Peyer's patch (tissue), 4 donors: ENCODE results near the gene GGTLC2. TPM values are rescaled to one million over a fixed set of nuclear protein-coding genes. Genes with fewer than 3 reads are reported as not detected.

ENCODE experiments used
- DNase-seq, 3 donors: peaks; one replicate each; pipeline ENCODE4 v3.0.0-alpha.2; 2017 to 2019
- H3K27ac ChIP-seq, 4 donors: fragments of 200-600 bp; sonication (generic); one replicate each; pipeline ENCODE4 v1.5.1; 2016 to 2019
- H3K27me3 ChIP-seq, 2 donors: fragments of 200-600 bp; sonication (generic); one replicate each; pipeline ENCODE4 v1.5.1; 2019
- H3K36me3 ChIP-seq, 3 donors: fragments of 200-600 bp; sonication (generic); one replicate each; pipeline ENCODE4 v1.5.1; 2016 to 2019
- H3K4me1 ChIP-seq, 4 donors: fragments of 200-600 bp; sonication (generic); one replicate each; pipeline ENCODE4 v1.5.1; 2016 to 2019
- H3K4me3 ChIP-seq, 4 donors: fragments of 200-600 bp; sonication (generic); 1 replicate in 3 of 4; 2 replicates in 1 of 4; pipeline ENCODE4 v1.5.1; 2016 to 2019; ENCODE audit warnings: mild to moderate bottlenecking in 1 of 4
- H3K9me3 ChIP-seq, 4 donors: fragments of 200-600 bp; sonication (generic); one replicate each; pipeline ENCODE4 v1.5.1; 2016 to 2019; ENCODE audit warnings: mild to moderate bottlenecking in 1 of 4
- CTCF ChIP-seq, 6 experiments: fragments of 450-650 bp in 4 of 6; fragments of 200-600 bp in 2 of 6; sonication (generic) in 1 of 6; IDR thresholded peaks; one replicate each; pipeline ENCODE4 v1.5.1; 2017 to 2019; ENCODE audit warnings: antibody characterized with exemption in 6 of 6, mild to moderate bottlenecking in 3 of 6, moderate library complexity in 1 of 6
- POLR2A ChIP-seq, 2 donors: fragments of 450-650 bp; IDR thresholded peaks; one replicate each; pipeline ENCODE4 v1.5.1; 2017; ENCODE audit warnings: antibody characterized with exemption in 2 of 2, mild to moderate bottlenecking in 2 of 2, moderate library complexity in 2 of 2
- total RNA-seq, 4 donors: library from RNA; depleted of rRNA; stranded (reverse); fragments of >200 nt; gene quantifications; one replicate each; pipeline ENCODE4 v1.1.0, GENCODE V29; 2016

GGTLC2 gene
- total RNA-seq, 4 donors from 2014 or later = not detected

DNA sequence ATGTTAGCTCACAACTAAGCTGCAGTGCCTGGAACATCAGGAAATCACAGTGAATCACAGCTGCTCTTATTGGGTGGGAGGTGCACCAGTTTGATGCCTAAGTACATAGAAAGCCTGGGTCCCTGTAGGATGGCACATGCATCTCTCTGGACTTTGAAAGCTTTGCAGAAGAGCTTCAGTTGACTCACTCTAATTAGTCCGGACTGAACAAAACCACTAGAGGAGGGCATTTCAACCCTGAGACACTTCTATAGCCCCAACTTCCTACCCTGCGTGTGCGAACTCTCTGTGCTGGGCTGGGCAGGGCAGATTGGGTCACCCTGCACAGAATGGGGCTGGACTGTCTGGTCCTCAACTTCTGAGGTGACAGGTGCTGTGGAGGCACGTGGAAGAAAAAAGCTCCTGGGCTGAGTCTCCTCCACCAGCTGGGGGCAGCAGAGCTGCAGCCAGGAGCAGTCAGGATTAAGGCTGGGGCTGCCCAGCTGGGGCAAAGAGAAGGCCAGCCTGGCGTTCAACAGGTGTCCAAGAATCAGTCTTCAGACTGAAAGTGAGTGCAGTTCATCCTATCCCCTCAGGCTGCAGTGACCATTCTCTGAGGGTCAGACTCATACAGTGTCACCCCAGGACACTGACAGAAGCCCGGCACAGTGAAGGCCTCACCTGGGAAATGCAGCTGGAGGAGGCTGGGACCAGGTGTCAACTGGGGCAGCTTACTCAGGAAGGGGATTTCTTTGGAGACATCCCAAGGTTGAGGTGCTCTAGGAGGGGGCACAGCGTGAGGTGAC is 22.1 kb downstream of the GGTLC2 start:
- Histone ChIP-seq H3K4me1 (no peaks in the 10 kb centered on the region), H3K27me3 (no peaks in the 10 kb centered on the region), H3K4me3 (no peak overlapping the region), H3K9me3 (no peaks in the 10 kb centered on the region), H3K36me3 (no peaks in the 10 kb centered on the region), H3K27ac (no peak overlapping the region)
- TF ChIP-seq POLR2A (IDR thresholded peaks at IDR 0.05) = no peak
- peak; percentile 22 to 69 (median 56) for TF ChIP-seq CTCF (IDR thresholded peaks at IDR 0.05)
- peak; percentile 52 to 73 (median 66) for DNase-seq

- Histone ChIP-seq H3K4me1 (no peaks in the 10 kb centered on the region), H3K4me3 (no peak overlapping the region), H3K36me3 (no peaks in the 10 kb centered on the region), H3K9me3 (no peaks in the 10 kb centered on the region), H3K27me3 (no peaks in the 10 kb centered on the region), H3K27ac (no peak overlapping the region)
- TF ChIP-seq CTCF (IDR thresholded peaks at IDR 0.05) (no peak), POLR2A (IDR thresholded peaks at IDR 0.05) (no peak)
- DNase-seq = peak in 1 of 3 donors; percentile 41
These were observed 23.8 kb downstream of the GGTLC2 start for GRCh38 chr22:22667966-22668880.

DNA sequence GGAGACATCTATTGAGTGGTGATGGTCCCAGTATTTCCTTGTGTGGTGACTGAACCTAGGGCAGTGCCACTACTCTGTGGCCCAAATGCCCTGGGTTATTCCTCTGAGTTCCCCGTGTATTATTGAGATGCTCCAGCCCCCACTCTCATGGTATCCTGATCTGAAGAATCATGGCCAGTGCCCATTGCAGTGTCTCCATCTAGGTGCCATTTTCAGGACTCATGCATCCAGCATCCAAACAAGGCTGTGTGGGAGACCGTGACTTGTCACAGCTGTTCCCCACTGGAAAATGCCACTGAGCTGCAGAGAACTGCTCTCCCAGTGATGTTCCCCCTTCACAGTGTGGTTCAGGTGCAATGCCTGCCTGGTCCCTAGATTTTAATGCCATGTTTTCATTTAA is 24.7 kb downstream of the GGTLC2 start:
- Histone ChIP-seq H3K27ac (no peak overlapping the region), H3K4me3 (no peak overlapping the region), H3K27me3 (no peaks in the 10 kb centered on the region), H3K9me3 (no peaks in the 10 kb centered on the region), H3K4me1 (no peaks in the 10 kb centered on the region), H3K36me3 (no peaks in the 10 kb centered on the region)
- no peak for TF ChIP-seq POLR2A (IDR thresholded peaks at IDR 0.05)
- no peak for TF ChIP-seq CTCF (IDR thresholded peaks at IDR 0.05)
- DNase-seq = no peak

DNA sequence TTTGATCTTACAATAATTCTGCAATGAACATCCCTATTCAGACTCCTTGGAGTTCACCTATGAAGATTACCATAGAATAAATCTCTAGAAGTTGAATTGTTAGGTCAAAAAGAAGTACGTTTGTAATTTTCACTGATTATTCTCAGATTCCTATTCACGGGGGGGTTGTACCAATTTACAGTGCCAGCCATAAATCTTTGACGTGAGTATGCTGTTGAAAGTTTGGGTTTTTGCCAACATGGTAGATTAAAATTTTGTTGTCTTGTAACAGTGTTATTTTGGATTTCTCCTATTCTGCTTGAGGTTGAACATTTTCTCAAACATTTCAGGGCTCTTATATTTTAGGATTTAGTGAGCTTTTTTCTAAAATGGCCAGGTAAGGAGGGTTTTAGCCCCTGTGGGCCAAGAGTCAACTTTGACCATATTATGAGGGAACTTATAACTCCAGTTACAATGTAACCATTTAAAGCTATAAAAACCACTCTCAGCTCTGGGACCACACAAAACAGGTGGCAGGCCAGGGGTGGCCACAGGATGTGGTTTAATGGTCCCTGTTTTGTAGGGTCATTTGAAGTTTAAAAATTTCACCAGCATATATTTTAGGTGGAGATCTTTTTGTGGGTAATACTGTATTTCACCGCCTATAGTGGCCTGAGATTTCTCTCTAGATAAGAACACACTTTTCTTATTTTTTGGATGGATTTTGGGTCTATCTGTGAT is 25.8 kb downstream of the GGTLC2 start:
- DNase-seq = no peak
- Histone ChIP-seq H3K4me1 (no peaks in the 10 kb centered on the region), H3K36me3 (no peaks in the 10 kb centered on the region), H3K9me3 (no peaks in the 10 kb centered on the region), H3K27ac (no peak overlapping the region), H3K4me3 (no peak overlapping the region), H3K27me3 (no peaks in the 10 kb centered on the region)
- TF ChIP-seq POLR2A (IDR thresholded peaks at IDR 0.05) = no peak

DNA sequence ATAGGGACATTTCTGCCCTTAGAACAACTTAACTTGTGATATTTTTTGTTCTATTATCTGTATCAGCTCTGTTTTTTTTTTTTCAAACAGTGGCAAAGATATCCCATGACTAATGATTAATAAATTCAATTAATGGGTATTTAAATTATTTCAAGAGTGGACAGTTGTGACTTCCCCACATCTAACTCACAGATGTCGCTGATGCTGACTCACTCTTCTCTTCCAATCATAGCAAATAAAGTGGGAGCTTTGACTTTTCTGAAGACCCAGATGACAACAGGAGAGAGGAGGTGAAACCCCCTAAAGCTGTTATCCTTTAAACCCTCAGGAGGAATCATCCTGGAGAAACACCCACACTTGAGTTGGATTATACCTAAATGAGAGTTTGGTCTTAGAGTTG is 27.1 kb downstream of the GGTLC2 start:
- H3K4me3 ChIP-seq = no peak overlapping the region
- no peak for TF ChIP-seq CTCF (IDR thresholded peaks at IDR 0.05)
- no peak for TF ChIP-seq POLR2A (IDR thresholded peaks at IDR 0.05)
- no peak for DNase-seq
- no peaks in the 10 kb centered on the region for H3K36me3 ChIP-seq
- no peaks in the 10 kb centered on the region for H3K4me1 ChIP-seq
- H3K27ac ChIP-seq = no peak overlapping the region
- H3K9me3 ChIP-seq = no peaks in the 10 kb centered on the region
- H3K27me3 ChIP-seq = no peaks in the 10 kb centered on the region
